HG03565 (cell line): ENCODE data around the gene CTNS.

Source experiments
- ATAC-seq: cut with Tn5 transposase; IDR thresholded peaks from one replicate; pipeline ENCODE4 v1.9.1; 2021; ENCODE audit warnings: mild to moderate bottlenecking, moderate library complexity; ENCODE audit not compliant: unreplicated experiment

Gene CTNS

GRCh38 chr17:3636154-3636907 lies at the start of gene CTNS, which contains the start of gene SHPK:
TSS of gene CTNS (plus strand) at chr17:3636760. CDS start at chr17:3640207, 3,447 bp downstream.
TSS of gene SHPK (minus strand) at chr17:3636250. CDS start at chr17:3636219, 31 bp downstream.
- peak; percentile 82 for ATAC-seq

DNA sequence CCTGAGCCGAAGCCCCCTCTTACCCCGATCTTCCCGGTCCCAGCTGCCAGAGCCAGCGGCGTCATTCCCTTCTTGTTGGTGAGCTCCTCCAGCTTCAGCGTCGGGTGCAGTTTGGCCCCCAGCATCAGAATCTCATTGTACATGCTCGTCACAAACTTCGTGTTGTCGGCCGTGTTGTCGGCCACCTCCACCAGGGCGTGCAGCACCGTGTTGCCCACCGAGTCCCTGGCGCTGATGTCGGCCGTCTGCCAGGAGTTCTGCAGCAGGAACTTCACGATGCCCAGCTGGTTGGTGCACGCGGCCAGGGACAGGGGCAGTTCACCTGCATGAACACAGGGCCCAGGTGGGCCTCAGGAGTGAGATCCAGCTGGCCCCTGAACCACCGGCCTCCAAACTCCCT lies 46.8 kb upstream of the CTNS start:
- no peak for ATAC-seq

DNA sequence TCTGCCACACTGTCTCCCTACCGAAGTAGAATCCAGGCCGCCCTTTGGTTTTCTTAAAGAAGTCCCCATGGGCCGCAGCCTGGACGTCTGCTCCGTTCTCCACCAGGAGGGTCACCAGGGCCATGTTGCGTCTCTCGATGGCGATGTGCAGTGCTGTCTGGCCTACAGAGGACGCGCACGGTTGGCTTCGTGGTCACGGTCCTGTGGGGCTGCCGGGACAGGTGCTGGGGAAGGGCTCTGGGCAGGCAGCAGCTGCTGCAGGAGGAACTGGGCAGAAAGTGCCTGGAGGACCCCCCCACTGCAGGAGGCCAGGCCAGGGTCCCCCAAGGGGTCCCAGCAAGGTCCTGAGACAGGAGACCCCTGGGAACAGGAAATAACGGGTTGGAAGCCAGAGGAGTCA lies 46.3 kb upstream of the CTNS start:
- no peak for ATAC-seq

DNA sequence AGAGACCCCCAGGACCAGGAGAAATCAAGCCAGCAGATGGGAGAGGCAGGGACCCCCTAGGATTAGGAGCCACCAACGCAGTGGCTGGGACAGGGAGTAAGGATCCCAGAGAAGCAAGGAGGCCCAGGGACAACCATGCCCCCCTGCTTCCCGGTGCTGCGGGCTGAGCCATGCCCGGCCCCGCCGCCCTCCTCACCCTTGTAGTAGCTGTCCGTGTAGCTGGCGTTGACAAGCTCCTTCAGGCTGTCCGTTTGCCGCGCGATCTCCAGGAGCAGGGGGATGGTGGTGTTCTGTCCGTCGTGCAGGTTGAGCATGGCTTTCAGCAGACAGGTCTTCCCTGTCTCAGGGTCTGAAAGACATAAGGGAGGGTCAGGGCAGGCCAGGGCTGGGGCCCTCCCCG lies 45.8 kb upstream of the CTNS start:
- no peak for ATAC-seq

- no peak for ATAC-seq
Measured at GRCh38 chr17:3592216-3592860, 44.2 kb upstream of the CTNS start.

- no peak for ATAC-seq
Measured at GRCh38 chr17:3593384-3593783, 43.2 kb upstream of the CTNS start.

GRCh38 chr17:3594051-3594800 lies 42.3 kb upstream of the CTNS start:
- ATAC-seq: no peak

- no peak for ATAC-seq
Measured at GRCh38 chr17:3594976-3595375, 41.6 kb upstream of the CTNS start.

GRCh38 chr17:3596804-3597464 lies 39.6 kb upstream of the CTNS start:
- ATAC-seq: no peak

DNA sequence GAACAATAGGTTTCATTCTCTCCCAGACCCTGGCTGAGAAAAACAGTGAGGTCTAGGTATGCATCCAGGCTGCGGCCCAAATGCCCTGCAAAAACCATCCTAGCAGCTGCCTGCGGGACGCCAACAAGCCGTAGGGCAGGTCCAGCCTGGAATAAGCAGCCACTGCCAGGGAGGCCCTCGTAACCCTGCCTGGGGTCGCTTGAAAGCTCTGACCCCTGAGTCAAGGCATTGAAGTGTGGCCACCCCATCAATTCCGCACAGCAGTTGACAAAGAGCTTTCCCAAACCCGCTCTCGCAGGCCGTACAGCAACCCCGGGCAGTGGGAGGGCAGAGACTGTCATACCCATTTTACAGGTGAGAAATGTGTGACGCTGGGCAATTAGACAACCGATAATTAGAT lies 38.5 kb upstream of the CTNS start:
- no peak for ATAC-seq

DNA sequence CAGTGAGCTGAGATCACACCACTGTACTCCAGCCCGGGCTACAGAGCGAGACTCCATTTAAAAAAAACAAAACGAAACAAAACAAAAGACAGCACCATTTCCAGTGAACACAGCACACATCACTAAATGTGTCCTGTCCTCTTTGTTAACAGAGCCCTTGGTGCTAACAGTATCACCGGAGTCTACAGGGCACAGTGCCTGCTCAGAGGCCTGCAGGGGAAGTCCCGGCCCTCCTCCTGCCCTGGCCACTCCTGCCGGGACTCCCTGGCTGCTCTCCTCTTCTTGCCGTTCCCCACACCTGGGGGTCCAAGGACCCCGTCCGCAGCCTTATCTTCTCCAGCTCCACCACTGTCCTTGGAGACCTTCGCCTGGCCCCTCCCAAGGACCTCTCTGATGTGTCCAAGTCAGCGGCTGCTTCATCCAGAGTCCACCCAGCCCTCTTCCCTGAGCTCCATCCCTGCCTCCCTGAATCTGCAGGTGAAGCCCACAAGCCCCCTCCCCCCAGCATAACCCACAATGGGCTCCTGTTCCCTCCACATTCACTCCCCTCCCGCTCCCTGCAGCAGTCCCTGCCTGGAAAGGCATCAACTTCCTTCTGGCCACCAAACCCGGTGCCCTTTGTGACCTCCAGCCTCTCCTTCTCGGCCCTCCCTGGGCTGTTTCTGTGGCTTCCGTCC lies 35.9 kb upstream of the CTNS start:
- ATAC-seq: no peak

DNA sequence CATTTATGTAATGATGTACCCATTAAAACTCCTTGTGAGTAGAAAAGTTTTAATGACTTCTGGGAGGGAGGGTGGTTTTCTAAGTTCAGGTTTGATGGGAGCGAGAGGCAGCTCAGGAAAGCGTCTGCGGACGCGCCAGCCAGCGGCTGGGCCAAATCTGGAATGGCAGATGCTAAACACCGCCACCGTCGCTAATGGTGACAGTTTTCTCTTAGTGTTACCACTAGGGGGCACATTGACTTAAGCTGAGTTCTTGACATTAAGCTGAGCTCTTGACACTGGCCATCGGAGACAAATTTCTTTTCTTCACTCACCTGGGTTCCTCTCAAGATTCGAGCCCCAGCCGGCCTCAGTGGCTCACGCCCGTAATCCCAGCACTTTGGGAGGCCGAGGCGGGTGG lies 34.1 kb upstream of the CTNS start:
- no peak for ATAC-seq

DNA sequence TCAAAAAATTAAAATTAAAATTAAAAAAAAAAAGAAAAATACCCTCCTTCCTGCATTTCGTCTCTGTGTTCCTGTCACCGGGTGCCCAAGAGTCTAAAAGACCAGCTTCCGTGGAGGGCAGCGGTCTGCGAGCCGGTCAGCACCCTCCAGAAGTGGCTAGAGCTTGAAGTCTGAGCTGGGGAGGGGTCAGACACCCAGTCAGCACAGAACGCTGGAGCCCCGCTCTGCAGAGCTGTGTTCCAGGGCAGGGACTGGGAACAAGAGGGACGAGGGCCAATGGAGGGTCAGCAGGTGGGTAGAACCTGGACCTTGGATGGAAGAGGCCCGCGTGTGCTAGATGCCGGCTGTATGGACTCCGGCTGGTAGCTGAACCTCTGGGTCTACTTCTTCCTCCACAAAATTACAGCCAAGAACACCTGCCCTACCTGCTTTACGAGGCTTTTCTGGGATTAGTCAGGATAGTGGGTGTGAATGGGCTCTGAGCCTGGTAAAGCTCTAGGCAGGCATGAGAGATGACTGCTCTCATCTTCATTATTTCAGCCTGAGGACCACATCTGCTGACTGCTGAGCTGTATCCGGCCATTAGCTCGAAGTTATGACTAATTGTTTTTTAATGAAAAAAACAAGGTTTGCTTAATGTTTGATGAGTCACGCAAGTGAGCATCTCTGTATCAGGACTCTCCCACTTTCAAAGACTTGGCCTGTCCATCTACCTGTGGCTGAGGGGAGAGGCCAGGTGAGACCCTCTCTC lies 33.3 kb upstream of the CTNS start:
- ATAC-seq: no peak

DNA sequence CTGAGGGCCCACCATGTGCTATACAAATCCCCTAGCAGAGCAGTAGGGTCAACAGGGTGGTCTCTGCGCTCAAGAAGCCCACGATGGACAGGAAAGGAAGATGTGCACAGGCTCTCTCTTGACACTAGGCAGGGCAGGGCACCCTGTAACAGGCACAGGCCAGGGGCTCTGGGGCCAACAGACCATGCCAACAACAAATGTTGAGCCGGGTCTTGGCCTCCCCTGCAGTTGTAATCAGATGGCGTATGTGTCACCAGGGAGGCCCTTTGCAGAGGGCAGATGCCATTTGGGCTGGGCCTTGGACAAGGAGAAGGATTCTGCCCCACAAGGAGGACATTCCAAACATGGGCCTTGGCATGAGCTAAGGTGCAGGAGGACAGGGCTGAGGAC lies 32.7 kb upstream of the CTNS start:
- ATAC-seq: no peak

- ATAC-seq: no peak
Measured at GRCh38 chr17:3609689-3610088, 26.9 kb upstream of the CTNS start.

GRCh38 chr17:3610523-3610922 lies 26.0 kb upstream of the CTNS start:
- no peak for ATAC-seq

DNA sequence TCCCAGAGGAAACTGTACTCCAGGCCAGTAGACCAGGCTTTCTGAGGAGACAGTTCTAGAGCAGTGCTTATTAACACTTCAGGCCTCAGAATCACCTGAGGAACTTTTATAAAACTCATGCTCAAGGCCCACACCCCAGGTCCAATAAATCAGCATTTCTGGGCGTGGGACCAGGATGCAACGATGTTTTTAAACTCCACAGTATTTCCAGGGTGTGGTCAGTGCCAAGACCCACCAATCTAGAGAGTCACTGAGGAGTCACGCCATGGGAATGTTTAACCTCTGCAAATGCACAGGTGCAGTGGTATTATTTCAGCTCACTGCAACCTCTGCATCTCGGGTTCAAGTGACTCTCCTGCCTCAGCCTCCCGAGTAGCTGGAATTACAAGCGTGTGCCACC lies 23.4 kb upstream of the CTNS start:
- no peak for ATAC-seq

- ATAC-seq: no peak
Measured at GRCh38 chr17:3615160-3615870, 21.2 kb upstream of the CTNS start.

- no peak for ATAC-seq
Measured at GRCh38 chr17:3621146-3621720, 15.3 kb upstream of the CTNS start.
